NOMO-1 (cell line): ENCODE data around the gene ZIC4.

Source experiments
- DNase-seq, 2 experiments: peaks; one replicate each; lab custom pipeline; 2025; ENCODE audit not compliant: unreplicated experiment in 2 of 2; lab: John Stamatoyannopoulos, UW

Gene ZIC4

GRCh38 chr3:147356909-147357900, 49.1 kb downstream of the ZIC4 start:
- DNase-seq: no peak

GRCh38 chr3:147356145-147356908, 50.0 kb downstream of the ZIC4 start:
- no peak for DNase-seq

GRCh38 chr3:147355753-147356090, 50.6 kb downstream of the ZIC4 start:
- DNase-seq: no peak

- no peak for DNase-seq
Observed at GRCh38 chr3:147355084-147355752, 51.1 kb downstream of the ZIC4 start.

- no peak for DNase-seq
Observed at GRCh38 chr3:147354623-147355022, 51.7 kb downstream of the ZIC4 start.

GRCh38 chr3:147351301-147351700, 55.0 kb downstream of the ZIC4 start:
- DNase-seq: no peak

- DNase-seq: no peak
Observed at GRCh38 chr3:147348976-147349375, 57.4 kb downstream of the ZIC4 start.

- DNase-seq: no peak
Observed at GRCh38 chr3:147343926-147344325, 62.4 kb downstream of the ZIC4 start.

- DNase-seq: no peak
Observed at GRCh38 chr3:147341727-147342126, 64.6 kb downstream of the ZIC4 start.

- no peak for DNase-seq
Observed at GRCh38 chr3:147336543-147337278, 69.6 kb downstream of the ZIC4 start.
